ENCODE results near the gene KCNK7.

KCNK7 gene

GRCh38 chr11:65627202-65627601, 31.6 kb upstream of the KCNK7 start:
- no peak for TF ChIP-seq CTCF (IDR thresholded peaks at IDR 0.05; ENCODE audit: low read depth, low read length, missing control alignments)
- no peak overlapping the region for H3K4me3 ChIP-seq (ENCODE audit: low read depth, low read length)
- no peak for DNase-seq (ENCODE audit: low read depth)

- DNase-seq (ENCODE audit: low read depth): no peak
- peak; percentile 83 for TF ChIP-seq CTCF (IDR thresholded peaks at IDR 0.05; ENCODE audit: low read depth, low read length, missing control alignments)
- no peak overlapping the region for H3K4me3 ChIP-seq (ENCODE audit: low read depth, low read length)
Measured at GRCh38 chr11:65625628-65626342, 30.2 kb upstream of the KCNK7 start.

DNA sequence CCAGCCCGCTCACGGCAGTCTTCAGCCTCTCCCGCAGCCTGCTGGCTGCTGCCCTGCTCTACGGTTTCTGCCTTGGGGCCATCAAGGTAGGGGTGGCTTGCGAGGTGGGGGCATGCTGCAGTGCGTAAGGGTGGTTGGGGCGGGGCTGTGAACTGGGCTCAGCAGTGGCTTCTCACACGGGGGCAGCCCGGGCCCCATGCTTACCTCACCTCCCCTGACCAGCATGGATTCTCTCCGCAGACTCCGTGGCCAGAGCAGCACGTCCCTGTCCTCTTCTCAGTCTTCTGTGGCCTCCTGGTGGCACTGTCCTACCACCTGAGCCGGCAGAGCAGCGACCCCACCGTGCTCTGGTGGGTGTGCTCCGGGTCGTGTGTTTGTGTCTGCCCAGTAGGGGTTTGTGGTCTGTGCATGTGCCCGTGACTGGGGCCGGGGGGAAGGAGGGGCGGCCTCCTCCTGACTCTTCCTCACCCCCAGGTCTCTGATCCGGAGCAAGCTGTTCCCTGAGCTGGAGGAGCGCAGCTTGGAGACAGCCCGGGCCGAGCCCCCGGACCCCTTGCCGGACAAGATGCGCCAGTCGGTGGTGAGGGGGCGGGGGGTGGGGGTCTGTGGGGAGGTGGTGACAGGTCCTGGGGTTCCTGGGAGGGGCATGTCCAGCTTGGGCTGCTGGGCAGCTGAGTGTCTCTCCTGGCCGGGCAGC, 29.5 kb upstream of the KCNK7 start:
- H3K4me3 ChIP-seq (ENCODE audit: low read depth, low read length): no peak overlapping the region
- no peak for TF ChIP-seq CTCF (IDR thresholded peaks at IDR 0.05; ENCODE audit: low read depth, low read length, missing control alignments)
- no peak for DNase-seq (ENCODE audit: low read depth)

GRCh38 chr11:65623852-65624616, 28.4 kb upstream of the KCNK7 start:
- TF ChIP-seq CTCF (IDR thresholded peaks at IDR 0.05; ENCODE audit: low read depth, low read length, missing control alignments): no peak
- H3K4me3 ChIP-seq (ENCODE audit: low read depth, low read length): no peak overlapping the region
- DNase-seq (ENCODE audit: low read depth): no peak

GRCh38 chr11:65623177-65623576, 27.6 kb upstream of the KCNK7 start:
- no peak for TF ChIP-seq CTCF (IDR thresholded peaks at IDR 0.05; ENCODE audit: low read depth, low read length, missing control alignments)
- DNase-seq (ENCODE audit: low read depth): no peak
- H3K4me3 ChIP-seq (ENCODE audit: low read depth, low read length): no peak overlapping the region

- H3K4me3 ChIP-seq (ENCODE audit: low read depth, low read length): no peak overlapping the region
- no peak for DNase-seq (ENCODE audit: low read depth)
- no peak for TF ChIP-seq CTCF (IDR thresholded peaks at IDR 0.05; ENCODE audit: low read depth, low read length, missing control alignments)
Measured at GRCh38 chr11:65622011-65622410, 26.4 kb upstream of the KCNK7 start.
